Neural crest cell (in vitro differentiated cells): ENCODE results near the gene DERL3. TPM values are rescaled to one million over a fixed set of nuclear protein-coding genes. Genes with fewer than 3 reads are reported as not detected.

Source experiments
- DNase-seq: peaks from one replicate; pipeline ENCODE4 v3.0.0; 2021; ENCODE audit warnings: low read depth, mixed read lengths, low spot score
- H3K27ac Mint-ChIP-seq: one replicate; pipeline ENCODE4 v1.8.0; 2021; ENCODE audit warnings: mild to moderate bottlenecking, mixed read lengths; ENCODE audit not compliant: unreplicated experiment
- H3K27me3 Mint-ChIP-seq: 2 replicates; pipeline ENCODE4 v1.8.0; 2021; ENCODE audit warnings: low read depth, mild to moderate bottlenecking, mixed read lengths
- H3K36me3 Mint-ChIP-seq: 2 replicates; pipeline ENCODE4 v1.8.0; 2021; ENCODE audit warnings: low read depth, mild to moderate bottlenecking, mixed read lengths
- H3K4me1 Mint-ChIP-seq: 2 replicates; pipeline ENCODE4 v1.8.0; 2021; ENCODE audit warnings: mixed read lengths
- H3K4me3 Mint-ChIP-seq: one replicate; pipeline ENCODE4 v1.8.0; 2021; ENCODE audit warnings: mild to moderate bottlenecking, mixed read lengths
- H3K9me3 Mint-ChIP-seq: 2 replicates; pipeline ENCODE4 v1.8.0; 2021; ENCODE audit warnings: mixed read lengths
- CTCF ChIP-seq: fragments of 200-600 bp; sonication (generic); conservative IDR thresholded peaks from 2 replicates; pipeline ENCODE4 v1.5.0; 2021; ENCODE audit warnings: antibody characterized with exemption, mild to moderate bottlenecking
- total RNA-seq: library from RNA; stranded (reverse); gene quantifications from 2 replicates; pipeline ENCODE4 v1.2.1, GENCODE V29; 2021

The DERL3 gene
- total RNA-seq, 1 donor from 2014 or later: 5.7 TPM

- Mint-ChIP-seq H3K4me1 (peaks cover 34% of the 10 kb centered on the region), H3K9me3 (no peaks in the 10 kb centered on the region), H3K36me3 (peaks cover 3% of the 10 kb centered on the region), H3K27me3 (peaks cover 20% of the 10 kb centered on the region), H3K27ac (no peak overlapping the region), H3K4me3 (peak overlapping the region; percentile 33)
- no peak for DNase-seq
- no peak for TF ChIP-seq CTCF
These were observed 1.2 kb upstream of the DERL3 start for GRCh38 chr22:23840026-23840425.

- H3K4me3 Mint-ChIP-seq: peak overlapping the region; percentile 89
- DNase-seq: peak; percentile 18
- peaks cover 34% of the 10 kb centered on the region for H3K4me1 Mint-ChIP-seq
- no peak for TF ChIP-seq CTCF
- no peaks in the 10 kb centered on the region for H3K9me3 Mint-ChIP-seq
- H3K27me3 Mint-ChIP-seq: peaks cover 20% of the 10 kb centered on the region
- H3K36me3 Mint-ChIP-seq: peaks cover 3% of the 10 kb centered on the region
- peak overlapping the region; percentile 76 for H3K27ac Mint-ChIP-seq
These were observed 710 bp downstream of the DERL3 start for GRCh38 chr22:23837911-23838680.

- TF ChIP-seq CTCF: no peak
- H3K4me3 Mint-ChIP-seq: peak overlapping the region; percentile 89
- H3K36me3 Mint-ChIP-seq: peaks cover 3% of the 10 kb centered on the region
- no peaks in the 10 kb centered on the region for H3K9me3 Mint-ChIP-seq
- peaks cover 34% of the 10 kb centered on the region for H3K4me1 Mint-ChIP-seq
- H3K27me3 Mint-ChIP-seq: peaks cover 20% of the 10 kb centered on the region
- no peak overlapping the region for H3K27ac Mint-ChIP-seq
- no peak for DNase-seq
These were observed 1.3 kb downstream of the DERL3 start for GRCh38 chr22:23837496-23837859.

- Mint-ChIP-seq H3K4me3 (peak overlapping the region; percentile 89), H3K9me3 (no peaks in the 10 kb centered on the region), H3K36me3 (peaks cover 3% of the 10 kb centered on the region), H3K4me1 (peaks cover 34% of the 10 kb centered on the region), H3K27me3 (peaks cover 20% of the 10 kb centered on the region), H3K27ac (no peak overlapping the region)
- no peak for TF ChIP-seq CTCF
- no peak for DNase-seq
These were observed 1.9 kb downstream of the DERL3 start for GRCh38 chr22:23836692-23837495.

- peaks cover 28% of the 10 kb centered on the region for H3K4me1 Mint-ChIP-seq
- DNase-seq: no peak
- H3K4me3 Mint-ChIP-seq: peak overlapping the region; percentile 37
These were observed 2.5 kb downstream of the DERL3 start for GRCh38 chr22:23836281-23836680.

More at GRCh38 chr22:23836281-23836680, 2.5 kb downstream of the DERL3 start:
- H3K27me3 Mint-ChIP-seq: peaks cover 14% of the 10 kb centered on the region
- peaks cover 3% of the 10 kb centered on the region for H3K36me3 Mint-ChIP-seq
- H3K9me3 Mint-ChIP-seq: no peaks in the 10 kb centered on the region
- no peak overlapping the region for H3K27ac Mint-ChIP-seq
- TF ChIP-seq CTCF: no peak
